CD4-positive, alpha-beta T cell treated with Interleukin-4 for 4 hours (primary cell): ENCODE measurements around the gene IQGAP2.

ENCODE experiments used
- DNase-seq: peaks from one replicate; pipeline ENCODE4 v3.0.0-alpha.2; 2020

The IQGAP2 gene

DNA sequence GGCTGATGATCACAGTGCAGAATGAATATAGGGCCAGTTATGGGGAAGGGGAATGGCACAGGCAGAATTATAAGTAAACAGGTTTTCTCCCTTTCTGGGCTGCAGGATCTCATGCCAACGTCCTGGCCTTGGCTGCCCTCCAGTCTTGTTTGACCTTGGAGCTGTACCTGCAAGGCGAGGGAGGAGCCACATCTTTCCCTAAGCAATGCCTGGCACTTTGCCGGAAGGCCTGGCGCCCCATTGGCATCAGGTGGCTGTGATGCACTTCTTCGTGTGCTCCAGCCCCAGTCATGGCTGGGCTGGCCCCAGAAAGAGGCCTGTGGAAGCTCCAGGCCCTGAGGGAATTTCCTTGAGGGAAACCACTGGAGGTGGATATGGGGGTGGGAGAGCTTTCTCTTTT, 16.7 kb upstream of the IQGAP2 start:
- DNase-seq: no peak

DNA sequence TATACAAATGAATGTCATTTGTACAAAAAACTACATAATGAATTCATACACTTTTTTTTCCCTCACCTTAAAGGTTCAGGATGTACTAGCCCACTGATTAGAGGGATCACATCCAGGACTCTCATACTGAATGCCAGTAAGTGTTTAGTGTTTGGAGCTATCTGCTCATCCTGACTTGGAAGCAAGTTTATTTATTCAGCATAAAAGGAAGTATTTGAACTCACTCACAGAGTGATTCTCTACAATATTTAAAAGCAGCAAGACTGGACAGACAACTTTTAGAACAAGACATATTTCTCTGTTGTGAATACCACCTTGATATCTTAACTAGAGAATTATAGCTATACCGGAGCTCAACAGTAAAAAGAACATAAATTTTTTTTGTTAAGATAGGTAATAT, 14.8 kb upstream of the IQGAP2 start:
- no peak for DNase-seq

GRCh38 chr5:76388791-76389512, 14.1 kb upstream of the IQGAP2 start:
- no peak for DNase-seq

GRCh38 chr5:76389513-76390154, 13.5 kb upstream of the IQGAP2 start:
- no peak for DNase-seq

DNA sequence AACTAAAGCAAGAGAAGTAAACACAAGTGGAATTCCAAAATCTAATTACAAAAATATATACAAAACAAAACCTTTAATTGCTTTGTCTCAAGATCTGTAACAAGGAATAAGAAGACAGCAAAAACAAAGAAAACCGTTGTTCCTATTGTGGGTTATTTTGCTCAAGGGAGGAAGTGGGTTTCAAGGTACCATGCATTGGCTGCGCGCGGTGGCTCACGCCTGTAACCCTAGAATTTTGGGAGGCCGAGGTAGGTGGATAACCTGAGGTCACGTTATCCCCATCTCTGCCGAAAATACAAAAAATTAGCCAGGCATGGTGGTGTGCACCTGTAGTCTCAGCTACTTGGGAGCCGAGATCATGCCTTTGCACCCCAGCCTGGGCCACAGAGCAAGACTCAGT, 12.1 kb upstream of the IQGAP2 start:
- DNase-seq: peak; percentile 38

DNA sequence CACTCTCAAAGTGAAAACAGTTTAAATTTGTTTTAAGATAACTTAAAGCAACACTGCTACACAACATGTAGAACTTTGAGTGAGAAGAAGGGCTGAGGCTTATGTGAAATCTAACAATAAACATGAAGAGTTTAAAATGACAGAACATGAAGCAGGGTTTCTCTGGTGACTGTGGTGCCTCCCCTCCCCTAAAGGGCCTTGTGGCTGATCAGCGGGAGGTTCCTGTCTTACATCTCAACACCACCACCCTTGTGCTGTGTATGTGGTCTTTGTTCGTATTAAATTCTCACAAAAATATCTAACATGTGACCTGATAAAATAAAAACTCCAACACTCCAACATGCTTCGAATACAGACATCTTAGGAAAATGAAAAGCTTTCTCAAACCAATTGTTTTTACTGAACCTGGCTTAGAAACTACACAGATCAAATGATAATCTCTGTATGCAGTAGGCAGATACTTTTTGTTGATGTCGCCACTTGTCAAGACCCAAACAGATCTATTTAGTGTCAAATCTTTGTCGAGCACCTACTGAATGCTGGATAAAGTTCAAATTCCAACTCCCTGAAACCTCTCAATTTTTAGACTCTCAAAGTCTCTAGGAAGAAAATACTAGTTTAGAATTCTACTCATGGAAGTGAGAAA, 9.9 kb upstream of the IQGAP2 start:
- DNase-seq: peak; percentile 51

DNA sequence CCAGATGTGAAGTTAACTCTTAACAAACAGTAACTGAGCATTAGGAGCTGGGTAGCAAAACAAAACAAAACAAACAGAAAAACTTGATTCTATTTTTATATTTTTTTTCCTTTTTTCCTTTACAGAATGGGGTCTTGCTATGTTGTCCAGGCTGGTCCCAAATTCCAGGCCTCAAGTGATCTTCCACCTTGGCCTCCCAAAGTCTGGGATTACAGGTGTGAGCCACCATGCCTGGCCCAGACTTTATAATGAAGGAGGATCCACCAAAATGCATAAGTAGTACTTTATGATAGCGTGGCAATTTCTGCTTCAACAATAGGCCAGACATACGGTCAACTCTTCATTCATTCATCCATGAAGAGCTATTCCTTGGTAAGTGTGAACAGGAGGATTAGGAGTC, 5.9 kb upstream of the IQGAP2 start:
- DNase-seq: no peak

- no peak for DNase-seq
Observed at GRCh38 chr5:76399268-76399667, 3.8 kb upstream of the IQGAP2 start.

DNA sequence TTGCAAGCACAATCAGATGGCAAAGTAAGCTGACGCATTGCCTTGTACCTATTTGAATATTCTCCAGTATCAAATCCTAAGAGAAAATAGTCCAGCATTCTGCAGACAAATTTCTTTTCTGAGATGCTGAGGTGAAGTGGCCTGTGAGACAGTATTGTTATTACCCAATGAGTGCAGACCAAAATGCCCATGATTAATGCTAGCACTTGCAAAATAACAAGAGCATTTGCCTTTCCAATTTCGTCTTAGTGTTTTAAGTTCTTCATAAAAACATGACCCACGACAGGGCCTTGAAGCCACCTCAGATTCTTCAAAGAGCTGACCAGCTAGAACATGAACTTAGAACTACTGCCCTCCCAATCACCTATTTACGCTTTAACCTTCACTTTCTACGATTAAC, 2.6 kb upstream of the IQGAP2 start:
- DNase-seq: no peak

DNA sequence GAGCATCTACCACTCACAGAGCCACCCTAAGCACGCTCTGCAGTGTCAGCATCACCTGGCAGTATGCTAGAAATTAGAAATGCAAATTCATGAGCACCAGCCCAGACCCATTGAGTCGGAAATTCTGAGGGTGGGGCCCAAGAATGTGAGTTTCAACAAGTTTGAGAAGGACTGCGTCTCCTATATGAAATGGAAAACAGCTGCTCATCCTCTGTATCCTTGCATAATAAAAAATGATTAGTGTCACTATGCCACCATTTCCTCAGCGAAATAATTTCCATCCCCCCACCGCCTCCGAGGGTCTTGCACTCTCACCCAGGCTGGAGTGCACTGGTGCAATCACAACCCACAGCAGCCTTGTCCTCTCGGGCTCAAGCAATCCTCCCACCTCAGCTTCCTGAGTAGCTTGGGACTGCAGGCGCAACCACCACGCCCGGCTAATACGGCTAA, 1.3 kb upstream of the IQGAP2 start:
- peak; percentile 46 for DNase-seq

DNA sequence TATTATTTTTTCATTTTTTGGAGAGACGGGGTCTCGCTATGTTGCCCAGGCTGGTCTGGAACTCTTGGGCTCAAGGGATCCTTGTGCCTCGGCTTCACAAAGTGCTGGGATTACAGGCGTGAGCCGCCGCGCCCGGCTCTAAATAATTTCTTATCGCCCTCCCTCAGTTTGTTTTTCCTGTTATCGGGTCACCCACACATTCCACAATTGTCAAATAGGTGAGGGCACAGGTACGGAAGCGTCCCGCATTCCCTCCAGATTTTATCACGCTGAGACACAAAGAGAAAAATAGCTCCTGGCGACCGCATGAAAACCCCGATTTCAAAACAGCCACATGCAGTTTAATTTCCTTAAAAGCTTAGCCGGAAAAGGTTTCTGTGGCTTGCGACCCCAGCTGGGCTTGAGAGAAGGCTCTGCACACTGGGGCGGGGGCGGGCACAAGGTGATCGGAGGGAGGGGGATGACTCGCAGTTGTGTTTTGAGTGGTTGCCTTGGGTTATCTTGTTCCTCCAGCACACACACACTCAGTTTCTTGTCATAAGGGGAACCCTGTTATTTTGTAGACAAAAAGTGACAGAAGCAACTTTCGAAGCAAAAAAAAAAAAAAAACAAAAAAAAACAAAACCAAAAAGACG, 717 bp upstream of the IQGAP2 start:
- DNase-seq: peak; percentile 94

DNA sequence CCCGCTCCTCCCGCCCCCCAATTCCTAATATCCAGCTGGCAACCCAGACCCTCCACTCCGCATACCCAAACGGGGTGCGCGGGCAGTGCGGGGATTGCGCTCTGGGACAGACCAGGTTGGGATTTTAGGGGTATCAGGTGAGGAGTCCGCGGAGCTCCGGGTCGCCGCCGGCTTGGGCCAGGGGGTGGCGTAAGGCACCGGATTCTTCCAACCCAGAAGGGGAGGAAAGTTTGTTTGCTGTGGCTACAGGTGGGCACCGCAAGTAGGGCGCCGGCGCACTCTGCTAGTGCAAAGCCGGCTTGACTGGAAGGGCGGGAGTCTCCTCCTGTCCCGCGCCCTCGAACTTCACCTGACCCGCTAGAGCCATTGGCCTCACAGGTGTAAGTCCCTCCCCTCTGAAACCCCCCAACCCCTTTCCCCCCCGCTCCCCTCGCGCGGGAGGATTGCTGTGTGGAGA, 709 bp downstream of the IQGAP2 start:
- DNase-seq: peak; percentile 69

- peak; percentile 89 for DNase-seq
Observed at GRCh38 chr5:76404223-76405211, 1.4 kb downstream of the IQGAP2 start.

- no peak for DNase-seq
Observed at GRCh38 chr5:76406014-76406413, 2.9 kb downstream of the IQGAP2 start.

GRCh38 chr5:76406673-76407072, 3.6 kb downstream of the IQGAP2 start:
- DNase-seq: no peak

DNA sequence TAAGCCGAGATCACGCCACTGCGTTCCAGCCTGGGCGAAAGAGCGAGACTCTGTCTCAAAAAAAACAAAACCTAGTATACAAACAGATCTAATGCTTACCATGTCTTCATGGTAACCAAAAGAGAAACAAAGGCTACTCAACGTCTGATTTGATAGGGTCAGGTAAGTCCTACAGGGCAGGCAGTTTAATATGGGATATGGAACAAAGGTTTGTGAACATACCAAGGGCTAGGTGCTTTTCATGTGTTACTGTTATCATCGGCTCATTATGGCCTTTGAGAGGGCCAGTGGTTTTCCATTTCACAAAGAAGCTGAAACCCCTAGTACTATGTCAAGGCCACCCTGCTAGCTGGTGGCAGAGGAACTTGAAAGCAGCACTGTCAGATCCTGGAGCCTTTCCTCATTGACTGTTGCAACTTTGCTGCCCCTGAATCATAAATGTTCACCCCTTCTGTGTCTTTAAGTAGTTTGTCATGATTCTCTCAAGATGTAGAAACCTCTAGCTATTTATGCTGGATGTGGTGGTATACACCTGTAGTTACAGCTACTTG, 5.1 kb downstream of the IQGAP2 start:
- DNase-seq: no peak

- no peak for DNase-seq
Observed at GRCh38 chr5:76412511-76412910, 9.4 kb downstream of the IQGAP2 start.

DNA sequence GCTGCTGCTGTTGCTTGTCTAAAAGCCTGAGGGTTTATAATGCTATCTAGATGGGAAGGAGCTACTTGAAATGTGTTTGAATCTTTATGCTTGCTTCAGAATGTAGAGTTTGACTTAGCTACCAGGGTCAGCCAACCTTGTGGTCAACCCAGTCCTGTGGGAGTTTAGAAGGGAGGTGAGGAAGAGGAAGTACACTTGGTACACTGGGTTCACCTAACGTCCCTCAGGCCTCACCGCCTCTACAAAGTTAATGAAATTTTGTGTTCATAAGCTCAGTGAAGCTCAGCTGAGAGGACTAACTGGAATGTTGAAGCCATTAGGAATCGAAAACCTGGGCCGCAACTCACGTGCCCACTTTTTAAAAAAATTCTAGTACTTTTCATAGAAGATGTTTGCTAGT, 10.7 kb downstream of the IQGAP2 start:
- DNase-seq: no peak

DNA sequence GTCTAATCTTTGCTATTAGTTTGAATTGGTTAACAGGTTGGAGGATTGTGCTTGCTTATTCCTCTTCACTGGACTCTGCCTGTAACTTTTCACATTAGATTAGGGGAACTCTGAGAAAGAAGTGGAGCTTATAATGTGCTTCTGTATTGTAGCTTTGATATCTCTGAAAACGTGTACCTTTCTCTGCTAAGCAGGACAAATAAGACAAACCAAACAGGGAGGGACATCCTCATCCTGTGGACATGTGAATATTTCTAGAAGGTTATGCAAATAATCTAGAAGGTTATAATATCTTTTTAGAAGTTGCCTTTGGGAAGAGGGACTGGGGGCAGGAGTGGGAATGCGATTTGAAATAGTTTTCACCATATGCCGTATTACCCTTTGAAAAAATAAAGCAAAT, 11.7 kb downstream of the IQGAP2 start:
- DNase-seq: no peak

- no peak for DNase-seq
Observed at GRCh38 chr5:76415855-76416254, 12.8 kb downstream of the IQGAP2 start.

DNA sequence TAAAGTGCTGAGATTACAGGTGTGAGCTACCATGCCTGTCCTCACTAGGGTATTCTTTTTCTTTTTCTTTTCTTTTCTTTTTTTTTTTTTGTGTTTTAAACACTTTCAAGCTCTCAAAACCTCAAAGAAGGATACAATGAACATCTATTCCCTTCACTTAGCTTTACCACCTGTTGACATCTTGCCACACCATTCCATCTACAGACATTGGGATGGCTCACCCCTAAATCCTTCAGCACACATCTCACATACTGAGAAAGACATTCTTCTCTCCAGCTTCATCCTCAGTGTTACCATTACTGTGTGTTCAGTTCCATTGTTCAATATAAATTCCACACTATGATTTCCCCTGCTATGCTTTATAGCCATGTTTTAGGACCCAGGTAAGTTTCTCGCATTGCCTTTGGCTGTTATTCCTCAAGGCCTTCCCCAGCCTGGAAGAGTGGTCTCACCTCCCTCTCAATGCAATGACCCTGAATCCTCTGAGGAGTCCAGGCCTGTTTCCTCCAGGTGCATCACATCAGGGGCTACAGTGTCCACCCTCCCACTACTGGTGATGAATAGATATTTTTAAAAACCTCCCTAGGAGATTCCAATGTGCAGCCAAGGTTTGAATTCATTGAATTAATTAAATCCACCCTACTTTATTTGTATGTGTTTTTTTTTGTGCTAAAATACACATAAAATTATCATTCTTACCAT, 16.7 kb downstream of the IQGAP2 start:
- DNase-seq: no peak
